ENCODE data around the gene BIK. TPM values are rescaled to one million over a fixed set of nuclear protein-coding genes. Genes with fewer than 3 reads are reported as not detected.
A peak's percentile ranks its signal among the peaks of the same experiment; 100 is the strongest.

Gene BIK
- total RNA-seq, 1 donor from 2014 or later = not detected

DNA sequence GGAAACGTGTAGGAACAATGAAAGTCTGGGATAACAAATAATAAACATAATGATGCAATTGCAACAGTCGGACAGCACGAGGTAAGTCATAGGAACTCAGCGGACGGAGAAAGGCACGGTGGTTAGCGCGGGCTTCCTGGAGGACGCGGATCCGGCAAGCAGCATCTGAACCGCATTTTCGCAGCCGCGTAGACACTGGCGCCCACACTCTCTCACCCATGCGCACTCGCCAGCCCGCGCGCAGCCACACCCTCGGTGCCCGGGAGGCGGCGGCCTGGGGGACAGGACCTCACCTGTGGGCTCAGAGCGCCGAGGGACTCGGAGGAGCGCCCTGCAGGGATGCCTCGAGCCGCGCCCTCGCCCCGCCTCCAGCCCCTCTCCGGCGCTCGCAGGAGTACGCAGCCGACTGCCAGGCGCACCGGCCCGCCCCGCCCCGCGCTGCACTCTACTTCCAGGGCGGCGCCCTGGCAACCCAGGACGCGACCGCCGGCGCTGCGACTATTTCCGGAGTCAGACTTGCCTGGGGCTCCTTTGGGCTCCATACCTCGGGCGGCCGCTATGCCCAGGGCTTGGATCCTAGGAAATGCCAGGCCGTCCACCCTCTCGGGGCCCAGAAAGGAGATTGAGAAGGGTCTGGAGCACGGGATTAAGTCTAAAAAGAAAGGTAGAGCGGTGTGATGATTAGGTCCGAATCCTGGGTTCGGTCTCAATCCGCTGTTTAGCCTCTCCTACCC is 21.4 kb upstream of the BIK start, which contains the start of gene TTLL1:
TTLL1 (minus strand) TSS at position 408 of the 734 bp plus-strand sequence. CDS start 13,805 bp downstream, outside the sequence.
- Histone ChIP-seq H3K27ac (peak within 1 kb of the TSS; percentile 59), H3K36me3 (no peaks in the 10 kb centered on the region), H3K4me1 (peaks cover 13% of the 10 kb centered on the region), H3K27me3 (no peaks in the 10 kb centered on the region), H3K9me3 (no peaks in the 10 kb centered on the region), H3K4me3 (peak within 1 kb of the TSS; percentile 67 to 80)
- intact Hi-C loops (cut with DNase I) = no loop called here
- TF ChIP-seq POLR2AphosphoS5 (IDR thresholded peaks at IDR 0.05; ENCODE audit: insufficient read depth in 1 of 2, low read depth in 1 of 2) (peak in 1 of 2 donors; percentile 66), POLR2A (IDR thresholded peaks at IDR 0.05) (no peak)
- no peak for DNase-seq (ENCODE audit: extremely low spot score in 2 of 2)

DNA sequence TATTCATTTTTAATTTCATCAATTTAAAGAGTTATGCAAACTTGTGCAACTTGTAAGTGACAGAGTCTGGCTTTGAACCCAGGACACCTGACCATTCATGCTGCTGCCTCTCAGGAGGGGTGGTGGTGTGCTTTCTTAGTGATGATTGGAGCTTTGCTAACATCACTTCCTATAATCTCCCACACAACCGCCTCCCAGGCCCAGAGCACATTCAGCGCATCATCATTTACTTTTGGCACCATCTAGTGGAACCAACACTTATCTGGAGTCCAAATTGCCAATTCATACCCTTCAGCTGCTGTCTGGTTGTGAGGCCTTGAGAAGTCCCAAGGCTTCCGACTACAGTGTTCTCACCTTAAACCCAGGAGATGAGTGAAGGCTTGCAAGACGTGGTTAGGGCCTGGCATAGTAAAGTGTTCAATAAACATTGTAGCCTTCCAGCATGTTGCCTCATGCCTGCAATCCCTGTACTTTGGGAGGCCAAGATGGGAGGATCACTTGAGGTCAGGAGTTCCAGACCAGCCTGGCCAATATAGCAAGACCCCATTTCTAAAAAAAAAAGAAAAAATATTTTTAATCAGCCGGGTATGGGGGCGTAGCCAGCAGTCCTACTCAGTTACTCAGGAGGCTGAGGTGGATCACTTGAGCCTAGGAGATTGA is 20.3 kb upstream of the BIK start:
- no peaks in the 10 kb centered on the region for H3K36me3 ChIP-seq
- H3K9me3 ChIP-seq = no peaks in the 10 kb centered on the region
- peaks cover 13% of the 10 kb centered on the region for H3K4me1 ChIP-seq
- no peaks in the 10 kb centered on the region for H3K27me3 ChIP-seq
- DNase-seq (ENCODE audit: extremely low spot score in 2 of 2) = no peak
- no peak for TF ChIP-seq POLR2A (IDR thresholded peaks at IDR 0.05)
- TF ChIP-seq, protein P1, sequence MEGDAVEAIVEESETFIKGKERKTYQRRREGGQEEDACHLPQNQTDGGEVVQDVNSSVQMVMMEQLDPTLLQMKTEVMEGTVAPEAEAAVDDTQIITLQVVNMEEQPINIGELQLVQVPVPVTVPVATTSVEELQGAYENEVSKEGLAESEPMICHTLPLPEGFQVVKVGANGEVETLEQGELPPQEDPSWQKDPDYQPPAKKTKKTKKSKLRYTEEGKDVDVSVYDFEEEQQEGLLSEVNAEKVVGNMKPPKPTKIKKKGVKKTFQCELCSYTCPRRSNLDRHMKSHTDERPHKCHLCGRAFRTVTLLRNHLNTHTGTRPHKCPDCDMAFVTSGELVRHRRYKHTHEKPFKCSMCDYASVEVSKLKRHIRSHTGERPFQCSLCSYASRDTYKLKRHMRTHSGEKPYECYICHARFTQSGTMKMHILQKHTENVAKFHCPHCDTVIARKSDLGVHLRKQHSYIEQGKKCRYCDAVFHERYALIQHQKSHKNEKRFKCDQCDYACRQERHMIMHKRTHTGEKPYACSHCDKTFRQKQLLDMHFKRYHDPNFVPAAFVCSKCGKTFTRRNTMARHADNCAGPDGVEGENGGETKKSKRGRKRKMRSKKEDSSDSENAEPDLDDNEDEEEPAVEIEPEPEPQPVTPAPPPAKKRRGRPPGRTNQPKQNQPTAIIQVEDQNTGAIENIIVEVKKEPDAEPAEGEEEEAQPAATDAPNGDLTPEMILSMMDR (IDR thresholded peaks at IDR 0.05) = peak in 2 of 3 experiments; percentile 26 to 29
- peak in 1 of 2 donors; percentile 54 for TF ChIP-seq POLR2AphosphoS5 (IDR thresholded peaks at IDR 0.05; ENCODE audit: insufficient read depth in 1 of 2, low read depth in 1 of 2)
- no peak overlapping the region for H3K27ac ChIP-seq
- intact Hi-C loops (cut with DNase I) = no loop called here
- no peak overlapping the region for H3K4me3 ChIP-seq

DNA sequence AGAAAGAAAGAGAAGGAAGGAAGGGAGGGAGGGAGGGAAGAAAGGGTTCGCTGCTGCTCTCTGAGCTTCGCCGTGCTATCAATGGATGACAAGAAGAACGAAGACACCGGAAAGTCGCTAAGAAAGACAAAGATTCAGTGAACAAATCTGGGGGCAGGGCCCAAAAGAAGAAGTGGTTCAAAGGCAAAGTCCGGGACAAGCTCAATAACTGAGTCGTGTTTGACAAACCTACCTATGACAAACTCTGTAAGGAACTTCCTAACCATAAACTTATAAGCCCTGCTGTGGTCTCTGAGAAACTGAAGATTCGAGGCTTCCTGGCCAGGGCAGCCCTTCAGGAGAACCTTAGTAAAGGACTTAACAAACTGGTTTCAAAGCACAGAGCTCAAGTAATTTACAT is 18.5 kb upstream of the BIK start:
- no peaks in the 10 kb centered on the region for H3K9me3 ChIP-seq
- DNase-seq (ENCODE audit: extremely low spot score in 2 of 2) = no peak
- peaks cover 13% of the 10 kb centered on the region for H3K4me1 ChIP-seq
- H3K36me3 ChIP-seq = no peaks in the 10 kb centered on the region
- no peak overlapping the region for H3K27ac ChIP-seq
- no peak overlapping the region for H3K4me3 ChIP-seq
- no peaks in the 10 kb centered on the region for H3K27me3 ChIP-seq
- intact Hi-C loops (cut with DNase I) = no loop called here
- TF ChIP-seq, protein P1 (IDR thresholded peaks at IDR 0.05) = no peak
- no peak for TF ChIP-seq POLR2A (IDR thresholded peaks at IDR 0.05)
- TF ChIP-seq POLR2AphosphoS5 (IDR thresholded peaks at IDR 0.05; ENCODE audit: insufficient read depth in 1 of 2, low read depth in 1 of 2) = no peak

DNA sequence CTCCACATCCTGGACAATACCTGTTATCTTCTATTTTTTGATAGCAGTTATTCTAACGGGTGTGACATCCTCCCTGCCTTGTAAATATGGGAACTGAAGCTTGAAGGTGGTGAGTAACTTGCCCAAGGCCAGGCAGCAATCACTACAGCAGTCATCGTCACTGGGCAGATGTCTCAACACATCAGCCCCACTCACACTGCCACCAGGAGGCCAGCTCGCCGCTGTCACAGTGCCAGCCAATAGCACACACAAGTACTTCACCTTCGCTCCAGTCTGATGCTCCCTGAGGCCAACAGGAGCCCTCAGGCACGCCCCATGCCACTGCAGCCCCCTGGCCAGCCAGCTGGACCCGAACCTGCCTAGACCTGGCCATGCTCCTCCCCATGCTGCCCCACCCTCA is 16.5 kb upstream of the BIK start:
- Histone ChIP-seq H3K4me3 (no peak overlapping the region), H3K27ac (no peak overlapping the region), H3K4me1 (peaks cover 7% of the 10 kb centered on the region), H3K27me3 (no peaks in the 10 kb centered on the region), H3K9me3 (no peaks in the 10 kb centered on the region), H3K36me3 (no peaks in the 10 kb centered on the region)
- intact Hi-C loops (cut with DNase I) = no loop called here
- TF ChIP-seq, protein P1 (IDR thresholded peaks at IDR 0.05) = no peak
- TF ChIP-seq POLR2A (IDR thresholded peaks at IDR 0.05) (no peak), POLR2AphosphoS5 (IDR thresholded peaks at IDR 0.05; ENCODE audit: insufficient read depth in 1 of 2, low read depth in 1 of 2) (no peak)
- no peak for DNase-seq (ENCODE audit: extremely low spot score in 2 of 2)

DNA sequence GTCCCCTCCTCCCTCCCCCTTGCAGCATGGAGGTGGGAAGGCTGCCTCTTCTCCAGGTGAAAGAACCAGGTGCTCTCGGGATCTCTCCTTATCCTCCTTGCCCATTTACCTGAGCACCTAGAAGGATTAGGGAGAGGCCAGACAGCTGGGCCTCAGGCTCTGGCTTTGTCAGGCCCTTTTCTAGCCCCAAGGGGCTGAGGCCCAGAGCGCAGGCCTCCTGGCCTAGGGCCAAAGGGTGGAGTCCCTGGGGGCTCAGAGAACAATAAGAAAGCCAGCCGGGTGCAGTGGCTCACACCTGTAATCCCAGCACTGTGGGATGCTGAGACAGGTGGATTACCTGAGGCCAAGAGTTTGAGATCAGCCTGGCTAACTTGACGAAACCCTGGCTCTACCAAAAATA is 16.0 kb upstream of the BIK start:
- Histone ChIP-seq H3K4me1 (peaks cover 5% of the 10 kb centered on the region), H3K4me3 (no peak overlapping the region), H3K27me3 (no peaks in the 10 kb centered on the region), H3K27ac (no peak overlapping the region), H3K9me3 (no peaks in the 10 kb centered on the region), H3K36me3 (no peaks in the 10 kb centered on the region)
- TF ChIP-seq, protein P1 (IDR thresholded peaks at IDR 0.05) = no peak
- no peak for TF ChIP-seq POLR2A (IDR thresholded peaks at IDR 0.05)
- no peak for TF ChIP-seq POLR2AphosphoS5 (IDR thresholded peaks at IDR 0.05; ENCODE audit: insufficient read depth in 1 of 2, low read depth in 1 of 2)
- intact Hi-C loops (cut with DNase I) = no loop called here
- DNase-seq (ENCODE audit: extremely low spot score in 2 of 2) = no peak

All from vagina (tissue), 2 donors.